Karpas-422 (cell line): ENCODE results near the gene ZNF322. TPM values are rescaled to one million over a fixed set of nuclear protein-coding genes. Genes with fewer than 3 reads are reported as not detected.

ENCODE experiments used
- DNase-seq: peaks from one replicate; pipeline ENCODE4 v3.0.0-alpha.2; 2015
- H2AFZ ChIP-seq: fragments of 200-600 bp; sonication (generic); 2 replicates; pipeline ENCODE4 v1.6.1; 2014; ENCODE audit warnings: antibody characterized with exemption, low read length, mixed read lengths
- H3K27ac ChIP-seq: fragments of 200-600 bp; sonication (generic); 2 replicates; pipeline ENCODE4 v1.5.1; 2014; ENCODE audit warnings: mild to moderate bottlenecking, low read length, moderate library complexity
- H3K27me3 ChIP-seq: fragments of 200-600 bp; sonication (generic); 2 replicates; pipeline ENCODE4 v1.6.1; 2014; ENCODE audit warnings: low read length, mixed read lengths
- H3K36me3 ChIP-seq: fragments of 200-600 bp; sonication (generic); 2 replicates; pipeline ENCODE4 v1.6.1; 2014; ENCODE audit warnings: low read length, mixed read lengths; ENCODE audit not compliant: insufficient read depth
- H3K4me1 ChIP-seq: fragments of 200-600 bp; sonication (generic); 2 replicates; pipeline ENCODE4 v1.6.1; 2014; ENCODE audit warnings: mild to moderate bottlenecking, low read length, mixed read lengths
- H3K4me2 ChIP-seq: fragments of 200-600 bp; sonication (generic); 2 replicates; pipeline ENCODE4 v1.6.1; 2014; ENCODE audit warnings: low read length, low read depth, mild to moderate bottlenecking; ENCODE audit not compliant: poor library complexity, severe bottlenecking
- H3K4me3 ChIP-seq: fragments of 200-600 bp; sonication (generic); 2 replicates; pipeline ENCODE4 v1.5.1; 2014; ENCODE audit warnings: mild to moderate bottlenecking, antibody characterized with exemption, low read length, mixed read lengths
- H3K79me2 ChIP-seq: fragments of 200-600 bp; sonication (generic); 2 replicates; pipeline ENCODE4 v1.6.1; 2014; ENCODE audit warnings: mild to moderate bottlenecking, low read length, mixed read lengths
- H3K9ac ChIP-seq: fragments of 200-600 bp; sonication (generic); 2 replicates; pipeline ENCODE4 v1.6.0; 2014; ENCODE audit warnings: low read length
- H3K9me2 ChIP-seq: fragments of 200-600 bp; sonication (generic), shearing (Covaris generic); replicated peaks from 2 replicates; pipeline ENCODE4 v1.6.0; 2014; ENCODE audit warnings: mild to moderate bottlenecking, low read length, moderate library complexity; ENCODE audit not compliant: insufficient read depth
- H3K9me3 ChIP-seq: fragments of 300-700, 200-600 bp; sonication (generic); 2 replicates; pipeline ENCODE4 v1.6.1; 2014; ENCODE audit warnings: low read length, mixed read lengths
- H4K20me1 ChIP-seq: fragments of 200-600 bp; sonication (generic); 2 replicates; pipeline ENCODE4 v1.6.1; 2014; ENCODE audit warnings: mild to moderate bottlenecking, antibody characterized with exemption, low read length, low read depth; ENCODE audit not compliant: insufficient read depth
- total RNA-seq: library from RNA; depleted of rRNA; stranded (reverse); fragments of >200 nt; shearing (Covaris generic); gene quantifications from 2 replicates; pipeline ENCODE4 v1.2.3, GENCODE V29; 2014; ENCODE audit warnings: low replicate concordance

Gene ZNF322
- total RNA-seq, 1 experiment from 2014 or later, result 20.2 TPM

DNA sequence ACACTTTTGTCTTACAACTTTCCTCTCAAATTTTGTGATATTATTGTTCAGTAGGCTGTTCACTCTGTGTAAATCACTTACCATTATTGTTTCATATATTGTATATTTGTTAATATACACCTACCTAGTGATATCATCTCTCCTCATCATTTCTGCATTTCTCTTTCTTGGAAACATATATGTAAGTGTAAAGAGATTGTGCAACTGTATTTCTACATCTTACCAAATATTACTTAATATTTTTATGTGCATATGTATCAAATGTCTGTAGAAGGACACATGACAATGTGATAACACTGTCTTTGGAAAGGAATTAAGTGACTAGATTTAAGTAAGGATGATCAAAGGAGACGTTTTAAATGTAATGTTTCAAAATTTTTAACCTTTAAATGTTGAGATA lies 30.2 kb downstream of the ZNF322 start:
- H2AFZ ChIP-seq, result no peak overlapping the region

GRCh38 chr6:26627843-26628242 lies 31.7 kb downstream of the ZNF322 start:
- H3K9ac ChIP-seq, result no peak overlapping the region
- no peak overlapping the region for H2AFZ ChIP-seq
- no peaks in the 10 kb centered on the region for H3K27me3 ChIP-seq
- no peaks in the 10 kb centered on the region for H3K36me3 ChIP-seq
- H3K9me3 ChIP-seq, result no peaks in the 10 kb centered on the region
- DNase-seq, result no peak
- H3K4me1 ChIP-seq, result no peaks in the 10 kb centered on the region
- H3K79me2 ChIP-seq, result no peaks in the 10 kb centered on the region
- no peak overlapping the region for H3K4me3 ChIP-seq
- no peaks in the 10 kb centered on the region for H3K9me2 ChIP-seq
- H3K4me2 ChIP-seq, result no peak overlapping the region
- no peaks in the 10 kb centered on the region for H4K20me1 ChIP-seq
- no peak overlapping the region for H3K27ac ChIP-seq

More for the DNA sequence above, 30.2 kb downstream of the ZNF322 start:
- Histone ChIP-seq H3K27ac (no peak overlapping the region), H3K79me2 (no peaks in the 10 kb centered on the region), H4K20me1 (no peaks in the 10 kb centered on the region), H3K4me3 (no peak overlapping the region), H3K4me2 (no peak overlapping the region), H3K36me3 (no peaks in the 10 kb centered on the region), H3K9me3 (no peaks in the 10 kb centered on the region), H3K27me3 (no peaks in the 10 kb centered on the region), H3K4me1 (no peaks in the 10 kb centered on the region), H3K9ac (no peak overlapping the region), H3K9me2 (no peaks in the 10 kb centered on the region)
- no peak for DNase-seq

- Histone ChIP-seq H4K20me1 (no peaks in the 10 kb centered on the region), H3K9me2 (no peaks in the 10 kb centered on the region), H3K27me3 (no peaks in the 10 kb centered on the region), H3K4me2 (no peak overlapping the region), H3K4me1 (no peaks in the 10 kb centered on the region), H3K9me3 (no peaks in the 10 kb centered on the region), H3K27ac (no peak overlapping the region), H3K9ac (no peak overlapping the region), H3K4me3 (no peak overlapping the region), H3K36me3 (no peaks in the 10 kb centered on the region), H3K79me2 (no peaks in the 10 kb centered on the region), H2AFZ (no peak overlapping the region)
- DNase-seq, result no peak
Measured at GRCh38 chr6:26624557-26624956, 35.0 kb downstream of the ZNF322 start.

DNA sequence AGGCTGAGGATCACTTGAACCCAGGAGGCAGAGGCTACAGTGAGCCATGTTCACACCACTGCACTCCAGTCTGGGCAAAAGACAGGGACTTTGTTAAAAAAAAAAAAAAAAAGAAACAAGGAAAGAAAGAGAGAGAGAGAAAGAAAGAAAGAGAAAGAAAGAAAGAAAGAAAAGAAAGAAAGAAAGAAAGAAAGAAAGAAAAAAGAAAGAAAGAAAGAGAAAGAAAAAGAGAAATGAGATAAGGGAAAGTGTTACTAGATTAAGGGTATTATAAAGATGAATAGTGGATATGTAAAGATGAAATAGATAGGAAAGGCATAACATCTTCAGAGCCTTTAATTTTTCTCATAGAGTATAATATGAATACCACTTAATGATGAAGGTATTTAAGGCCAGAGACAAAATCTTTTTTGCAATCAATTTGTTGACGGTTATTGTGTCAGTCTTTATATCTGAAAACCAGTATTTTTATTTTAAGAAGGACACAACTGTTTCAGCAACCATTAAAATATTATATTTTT lies 36.1 kb downstream of the ZNF322 start:
- H4K20me1 ChIP-seq, result no peaks in the 10 kb centered on the region
- H2AFZ ChIP-seq, result no peak overlapping the region
- no peaks in the 10 kb centered on the region for H3K36me3 ChIP-seq
- H3K9me2 ChIP-seq, result no peaks in the 10 kb centered on the region
- no peak overlapping the region for H3K4me3 ChIP-seq
- no peaks in the 10 kb centered on the region for H3K27me3 ChIP-seq
- no peak overlapping the region for H3K4me2 ChIP-seq
- H3K9me3 ChIP-seq, result no peaks in the 10 kb centered on the region
- H3K79me2 ChIP-seq, result no peaks in the 10 kb centered on the region
- no peak for DNase-seq
- H3K27ac ChIP-seq, result no peak overlapping the region
- H3K9ac ChIP-seq, result no peak overlapping the region
- H3K4me1 ChIP-seq, result no peaks in the 10 kb centered on the region

- no peak overlapping the region for H3K9ac ChIP-seq
- H3K4me1 ChIP-seq, result no peaks in the 10 kb centered on the region
- no peak overlapping the region for H2AFZ ChIP-seq
- no peaks in the 10 kb centered on the region for H3K9me3 ChIP-seq
- H3K9me2 ChIP-seq, result no peaks in the 10 kb centered on the region
- DNase-seq, result no peak
- H3K4me2 ChIP-seq, result no peak overlapping the region
- no peaks in the 10 kb centered on the region for H3K79me2 ChIP-seq
- no peak overlapping the region for H3K4me3 ChIP-seq
- H3K27ac ChIP-seq, result no peak overlapping the region
- H3K27me3 ChIP-seq, result no peaks in the 10 kb centered on the region
- no peaks in the 10 kb centered on the region for H4K20me1 ChIP-seq
- no peaks in the 10 kb centered on the region for H3K36me3 ChIP-seq
Measured at GRCh38 chr6:26613689-26614683, 45.6 kb downstream of the ZNF322 start.

GRCh38 chr6:26613201-26613600 lies 46.3 kb downstream of the ZNF322 start:
- Histone ChIP-seq H3K4me3 (no peak overlapping the region), H3K4me2 (no peak overlapping the region)

DNA sequence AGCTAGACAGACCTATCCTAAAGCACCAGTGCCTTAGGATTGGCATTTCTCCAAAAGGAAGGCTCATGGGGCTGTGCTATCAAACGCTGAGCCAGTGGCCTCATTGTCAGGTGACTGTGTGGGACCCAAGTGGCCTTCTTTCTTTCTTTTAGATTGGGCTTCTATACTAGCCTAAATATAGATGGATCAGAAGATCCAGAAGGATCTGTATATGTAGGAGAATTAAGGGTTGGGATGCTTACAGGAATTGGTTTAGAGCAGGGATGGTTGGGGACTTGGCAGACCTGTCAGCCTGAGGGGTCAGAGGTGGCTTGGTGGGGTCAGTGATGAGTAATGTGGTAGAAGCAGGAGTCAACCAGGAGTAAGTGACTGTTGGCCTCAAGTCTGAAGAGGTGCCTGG lies 47.9 kb downstream of the ZNF322 start:
- H4K20me1 ChIP-seq, result no peaks in the 10 kb centered on the region
- no peaks in the 10 kb centered on the region for H3K4me1 ChIP-seq
- H3K9me3 ChIP-seq, result no peaks in the 10 kb centered on the region
- no peak overlapping the region for H3K9ac ChIP-seq
- no peak for DNase-seq
- no peak overlapping the region for H3K4me2 ChIP-seq
- no peak overlapping the region for H3K27ac ChIP-seq
- H3K4me3 ChIP-seq, result no peak overlapping the region
- H2AFZ ChIP-seq, result no peak overlapping the region
- no peaks in the 10 kb centered on the region for H3K9me2 ChIP-seq
- no peaks in the 10 kb centered on the region for H3K27me3 ChIP-seq
- no peaks in the 10 kb centered on the region for H3K36me3 ChIP-seq
- H3K79me2 ChIP-seq, result no peaks in the 10 kb centered on the region

More at GRCh38 chr6:26613201-26613600, 46.3 kb downstream of the ZNF322 start:
- Histone ChIP-seq H3K4me1 (no peaks in the 10 kb centered on the region), H4K20me1 (no peaks in the 10 kb centered on the region), H3K79me2 (no peaks in the 10 kb centered on the region), H3K27ac (no peak overlapping the region), H3K9me2 (no peaks in the 10 kb centered on the region), H2AFZ (no peak overlapping the region), H3K36me3 (no peaks in the 10 kb centered on the region), H3K9ac (no peak overlapping the region), H3K9me3 (no peaks in the 10 kb centered on the region), H3K27me3 (no peaks in the 10 kb centered on the region)
- no peak for DNase-seq

- no peak for DNase-seq
- Histone ChIP-seq H3K27me3 (no peaks in the 10 kb centered on the region), H2AFZ (no peak overlapping the region), H3K4me3 (no peak overlapping the region), H3K9ac (no peak overlapping the region), H3K9me3 (no peaks in the 10 kb centered on the region), H3K4me2 (no peak overlapping the region), H3K36me3 (no peaks in the 10 kb centered on the region), H3K9me2 (no peaks in the 10 kb centered on the region), H3K4me1 (no peaks in the 10 kb centered on the region), H4K20me1 (no peaks in the 10 kb centered on the region), H3K27ac (no peak overlapping the region), H3K79me2 (no peaks in the 10 kb centered on the region)
Measured at GRCh38 chr6:26609463-26609862, 50.1 kb downstream of the ZNF322 start.
